OCI-LY7 (cell line): ENCODE data around the gene FHIT.

Source experiments
- CTCF ChIP-seq: fragments of 200-600 bp; sonication (generic); conservative IDR thresholded peaks from 2 replicates; pipeline ENCODE4 v1.5.1; 2014; ENCODE audit warnings: mild to moderate bottlenecking, antibody characterized with exemption, low read length, moderate library complexity, mixed read lengths
- EZH2phosphoT487 ChIP-seq: fragments of 200-600 bp; sonication (generic); IDR thresholded peaks from 2 replicates; pipeline ENCODE4 v1.6.1; 2018; ENCODE audit warnings: low read depth, borderline replicate concordance, mild to moderate bottlenecking, mixed run types, antibody characterized with exemption, low read length, moderate library complexity, mixed read lengths

GRCh38 chr3:59980576-59980975 is 1270.7 kb downstream of the FHIT start:
- TF ChIP-seq CTCF (no peak), EZH2phosphoT487 (no peak)
